Heart left ventricle (tissue), 13 donors: ENCODE results near the gene CD247.

ENCODE experiments used
- POLR2A ChIP-seq, 2 donors: fragments of 450-650 bp; IDR thresholded peaks; one replicate each; pipeline ENCODE4 v1.6.1; 2017; ENCODE audit warnings: antibody characterized with exemption in 2 of 2, mild to moderate bottlenecking in 2 of 2, moderate library complexity in 2 of 2
- TF ChIP-seq, protein P1 (sequence below), 12 donors: fragments of 200-600 bp; sonication (generic) in 4 of 12; IDR thresholded peaks; one replicate each; pipeline versions ENCODE4 v1.5.0 to v1.8.0; 2018 to 2022; ENCODE audit warnings: antibody characterized with exemption in 12 of 12, mild to moderate bottlenecking in 5 of 12
- donor health status: ischemic (EF 13 %, LVEDD 7.1; RV severe dilation, severe dysfunction).
- donor health status: DM: no; HTN: yes; CAD: no.
- donor health status: DM: no; HTN: no; CAD: no.
- donor health status: ischemic (EF 25% LVEDD 6.9; RV normal size, moderate dysfunction).
- donor health status: ischemic (EF 25% LVEDD 5.7; RV mildly dilated, moderate dysfunction).
- donor health status: ischemic (EF 35%, LVEDD 5.7; RV mildly dilated, moderate dysfunction).
- donor health status: nonischemic (EF 11% LVEDD 7.7; RV severe dilation, severe dysfunction).
- donor health status: DM: yes; HTN: yes; CAD: no.
- donor health status: PGD.
- donor health status: ischemic (EF 29% LVEDD 5.4; RV normal size, mild dysfunction).
- donor health status: nonischemic (EF 23%, LVEDD 6.1; RV moderate dilation, normal function).

GRCh38 chr1:167551362-167551761 is 33.0 kb upstream of the CD247 start:
- TF ChIP-seq, protein P1, sequence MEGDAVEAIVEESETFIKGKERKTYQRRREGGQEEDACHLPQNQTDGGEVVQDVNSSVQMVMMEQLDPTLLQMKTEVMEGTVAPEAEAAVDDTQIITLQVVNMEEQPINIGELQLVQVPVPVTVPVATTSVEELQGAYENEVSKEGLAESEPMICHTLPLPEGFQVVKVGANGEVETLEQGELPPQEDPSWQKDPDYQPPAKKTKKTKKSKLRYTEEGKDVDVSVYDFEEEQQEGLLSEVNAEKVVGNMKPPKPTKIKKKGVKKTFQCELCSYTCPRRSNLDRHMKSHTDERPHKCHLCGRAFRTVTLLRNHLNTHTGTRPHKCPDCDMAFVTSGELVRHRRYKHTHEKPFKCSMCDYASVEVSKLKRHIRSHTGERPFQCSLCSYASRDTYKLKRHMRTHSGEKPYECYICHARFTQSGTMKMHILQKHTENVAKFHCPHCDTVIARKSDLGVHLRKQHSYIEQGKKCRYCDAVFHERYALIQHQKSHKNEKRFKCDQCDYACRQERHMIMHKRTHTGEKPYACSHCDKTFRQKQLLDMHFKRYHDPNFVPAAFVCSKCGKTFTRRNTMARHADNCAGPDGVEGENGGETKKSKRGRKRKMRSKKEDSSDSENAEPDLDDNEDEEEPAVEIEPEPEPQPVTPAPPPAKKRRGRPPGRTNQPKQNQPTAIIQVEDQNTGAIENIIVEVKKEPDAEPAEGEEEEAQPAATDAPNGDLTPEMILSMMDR (IDR thresholded peaks at IDR 0.05) = no peak
- TF ChIP-seq POLR2A (IDR thresholded peaks at IDR 0.05) = no peak
